Skeletal muscle tissue (tissue), 4 donors: ENCODE results near the gene ZMYM5. TPM values are rescaled to one million over a fixed set of nuclear protein-coding genes. Genes with fewer than 3 reads are reported as not detected.
A peak's percentile ranks its signal among the peaks of the same experiment; 100 is the strongest.
"Not testable (repeated sequence)": the region's sequence is repeated elsewhere in the genome, so short reads cannot be mapped to it uniquely, and the experiment has no call there.

Experiments
- H3K27ac ChIP-seq: one replicate; pipeline ENCODE4 v1.7.0; 2013; ENCODE audit warnings: mild to moderate bottlenecking, low read depth, low read length, inconsistent platforms
- H3K27me3 ChIP-seq, 3 donors: one replicate each; pipeline ENCODE4 v1.7.0; 2013; ENCODE audit warnings: low read length in 3 of 3; ENCODE audit not compliant: control insufficient read depth in 3 of 3, insufficient read depth in 3 of 3
- H3K36me3 ChIP-seq, 3 donors: one replicate each; pipeline ENCODE4 v1.7.0; 2013; ENCODE audit warnings: low read length in 3 of 3; ENCODE audit not compliant: control insufficient read depth in 3 of 3, insufficient read depth in 3 of 3
- H3K4me1 ChIP-seq, 3 donors: one replicate each; pipeline ENCODE4 v1.7.0; 2013; ENCODE audit warnings: low read length in 3 of 3, mild to moderate bottlenecking in 3 of 3; ENCODE audit not compliant: control insufficient read depth in 3 of 3, insufficient read depth in 3 of 3
- H3K4me3 ChIP-seq, 3 donors: one replicate each; pipeline ENCODE4 v1.7.0; 2013; ENCODE audit warnings: low read length in 3 of 3
- H3K9ac ChIP-seq, 3 donors: one replicate each; pipeline ENCODE4 v1.7.0; 2013; ENCODE audit warnings: low read length in 3 of 3, mild to moderate bottlenecking in 3 of 3, moderate library complexity in 2 of 3, low read depth in 1 of 3
- H3K9me3 ChIP-seq, 3 donors: one replicate each; pipeline ENCODE4 v1.7.0; 2013; ENCODE audit warnings: low read length in 3 of 3; ENCODE audit not compliant: control insufficient read depth in 3 of 3
- total RNA-seq: library from RNA; depleted of rRNA; stranded (reverse); fragments of >200 nt; gene quantifications from one replicate; pipeline ENCODE4 v1.2.3, GENCODE V29; 2014
- donor health status: Osteomylitis.

ZMYM5 gene
- total RNA-seq: 15.1 TPM

DNA sequence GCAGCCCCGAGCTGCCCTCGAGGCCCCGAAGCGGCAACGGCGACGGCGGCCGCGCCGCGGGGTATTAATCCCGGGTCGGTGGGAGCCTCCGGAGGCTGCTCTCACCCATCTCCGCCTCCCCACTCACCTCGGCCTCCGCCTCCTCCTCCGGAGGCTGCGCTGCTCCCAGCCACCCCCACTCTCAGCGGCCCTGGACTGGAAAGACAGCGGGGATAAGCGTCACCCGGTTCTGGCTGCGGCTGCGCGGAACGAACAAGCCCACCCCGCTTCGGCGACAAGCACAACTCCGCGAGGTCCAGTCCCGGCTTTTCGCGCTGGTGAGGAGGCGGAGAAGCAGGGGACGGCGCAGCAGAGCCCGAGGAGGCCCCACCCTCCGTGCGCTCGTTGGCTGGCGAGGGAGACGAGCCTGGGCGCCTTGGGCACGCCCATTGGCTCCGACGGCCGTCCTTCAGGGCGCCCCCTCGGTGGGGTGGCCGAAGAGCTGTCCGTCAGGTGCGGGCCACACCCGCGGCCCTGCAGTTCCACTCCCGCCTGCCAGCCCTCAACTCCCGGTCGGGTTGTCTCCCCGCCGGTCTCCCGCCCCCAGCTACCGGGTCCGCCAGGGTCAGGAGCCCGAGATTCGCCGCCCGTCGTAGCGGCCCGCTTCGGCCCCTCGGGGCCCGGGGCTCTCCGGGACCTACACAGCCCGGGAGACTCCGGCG is at the start of gene ZMYM5:
ZMYM5 (minus strand) TSS at position 327 of the 701 bp plus-strand sequence. CDS start 11,469 bp downstream, outside the sequence.
- Histone ChIP-seq H3K36me3 (peaks cover 0 to 2% (median 0%) of the 10 kb centered on the region in 3 donors), H3K9me3 (no peaks in the 10 kb centered on the region), H3K27ac (peak within 1 kb of the TSS; percentile 96), H3K4me1 (peaks cover 11 to 16% (median 12%) of the 10 kb centered on the region in 3 donors), H3K27me3 (no peaks in the 10 kb centered on the region), H3K4me3 (peak within 1 kb of the TSS; percentile 88 to 93 (median 91)), H3K9ac (peak within 1 kb of the TSS; percentile 92 to 97 (median 94))

DNA sequence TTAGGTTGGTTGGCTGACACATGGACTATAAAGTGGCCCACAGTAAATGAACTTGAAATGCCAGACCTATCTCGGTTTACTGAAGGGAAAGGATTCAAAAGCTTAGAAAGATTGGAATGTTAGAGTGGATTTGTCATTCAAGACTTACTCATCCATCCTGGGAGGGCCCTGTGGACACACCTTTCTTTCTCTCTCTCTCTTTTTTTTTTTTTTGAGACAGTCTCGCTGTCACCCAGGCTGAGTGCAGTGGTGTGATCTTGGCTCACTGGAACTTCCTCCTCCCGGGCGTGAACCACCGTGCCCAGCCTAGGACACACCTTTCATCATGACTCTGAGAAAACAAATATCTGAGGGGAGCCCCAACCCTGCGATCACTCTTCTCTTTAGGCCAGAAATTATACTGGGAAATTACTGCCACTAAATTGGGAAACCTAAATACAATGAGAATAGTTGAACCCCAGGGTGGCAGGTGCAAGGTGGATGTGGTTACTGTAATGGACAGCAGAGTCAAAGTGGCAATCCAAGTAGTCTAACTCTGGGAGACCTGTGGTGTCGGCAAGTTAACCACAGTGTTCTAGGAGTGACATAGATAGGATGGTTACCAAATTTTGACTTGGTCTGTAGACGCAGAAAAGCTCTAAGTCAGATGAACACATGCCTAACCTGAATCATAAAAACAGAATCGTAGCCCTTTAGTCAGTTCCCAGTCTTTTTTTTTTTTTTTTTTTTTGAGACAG is 47.1 kb upstream of the ZMYM5 start:
- no peaks in the 10 kb centered on the region for H3K36me3 ChIP-seq
- H3K4me3 ChIP-seq: no peak overlapping the region
- H3K9ac ChIP-seq: no peak overlapping the region
- no peaks in the 10 kb centered on the region for H3K4me1 ChIP-seq
- no peak overlapping the region for H3K27ac ChIP-seq
- H3K9me3 ChIP-seq: no peaks in the 10 kb centered on the region
- no peaks in the 10 kb centered on the region for H3K27me3 ChIP-seq

GRCh38 chr13:19908350-19908986 is 45.0 kb upstream of the ZMYM5 start:
- Histone ChIP-seq H3K36me3 (no peaks in the 10 kb centered on the region), H3K4me1 (no peaks in the 10 kb centered on the region), H3K27me3 (no peaks in the 10 kb centered on the region), H3K27ac (no peak overlapping the region), H3K9ac (no peak overlapping the region), H3K9me3 (no peaks in the 10 kb centered on the region), H3K4me3 (no peak overlapping the region)

DNA sequence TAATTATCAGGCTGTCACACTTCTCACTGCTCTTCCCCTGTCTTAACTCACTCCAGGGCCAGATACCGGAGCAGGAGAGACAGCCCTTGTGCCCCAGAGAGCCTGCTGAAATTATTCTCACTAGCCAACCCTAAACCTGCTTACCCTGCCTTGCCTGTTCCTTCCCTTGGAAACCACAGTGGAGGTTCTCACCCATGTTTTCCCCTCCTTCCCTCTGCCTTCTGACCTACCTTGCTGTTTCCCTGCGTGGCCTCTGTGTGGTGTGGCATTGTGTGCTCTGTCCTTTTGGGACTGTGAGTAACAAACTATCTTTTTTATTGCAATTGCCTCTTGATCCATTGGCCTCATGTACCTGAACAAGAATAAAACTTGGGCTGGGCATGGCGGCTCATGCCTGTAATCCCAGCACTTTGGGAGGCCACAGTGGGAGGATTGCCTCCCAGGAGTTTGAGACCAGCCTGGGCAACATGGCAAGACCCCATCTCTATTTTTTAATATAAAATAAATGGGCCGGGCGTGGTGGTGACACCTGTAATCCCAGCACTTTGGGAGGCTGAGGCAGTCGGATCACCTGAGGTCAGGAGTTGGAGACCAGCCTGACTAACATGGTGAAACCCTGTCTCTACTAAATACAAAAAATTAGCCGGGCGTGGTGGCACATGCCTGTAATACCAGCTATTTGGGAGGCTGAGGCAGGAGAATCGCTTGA is 42.2 kb upstream of the ZMYM5 start:
- not testable (repeated sequence) for H3K36me3 ChIP-seq, H3K27me3 ChIP-seq

DNA sequence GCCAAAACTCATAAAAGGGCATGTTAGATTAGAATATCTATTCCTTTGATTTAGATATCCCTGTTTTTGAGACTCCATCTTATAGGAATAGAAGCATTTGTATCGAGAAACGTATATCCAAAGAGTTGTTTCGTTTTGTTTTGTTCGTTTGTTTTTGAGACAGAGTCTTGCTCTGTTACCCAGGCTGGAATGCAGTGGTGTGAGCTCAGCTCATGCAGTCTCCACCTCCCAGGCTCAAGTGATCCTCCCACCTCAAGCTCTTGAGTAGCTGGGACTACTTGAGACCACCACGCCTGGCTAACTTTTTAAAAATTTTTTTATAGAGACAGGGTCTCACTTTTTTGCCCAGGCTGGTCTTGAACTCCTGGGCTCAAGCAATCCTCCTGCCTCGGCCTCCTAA is 26.6 kb upstream of the ZMYM5 start:
- Histone ChIP-seq H3K9me3 (no peaks in the 10 kb centered on the region), H3K4me3 (no peak overlapping the region), H3K9ac (no peak overlapping the region), H3K36me3 (no peaks in the 10 kb centered on the region), H3K4me1 (no peaks in the 10 kb centered on the region), H3K27me3 (no peaks in the 10 kb centered on the region), H3K27ac (no peak overlapping the region)

More for the DNA sequence above, 42.2 kb upstream of the ZMYM5 start:
- H3K4me3 ChIP-seq, H3K27ac ChIP-seq, H3K4me1 ChIP-seq, H3K9ac ChIP-seq, H3K9me3 ChIP-seq: not testable (repeated sequence)

DNA sequence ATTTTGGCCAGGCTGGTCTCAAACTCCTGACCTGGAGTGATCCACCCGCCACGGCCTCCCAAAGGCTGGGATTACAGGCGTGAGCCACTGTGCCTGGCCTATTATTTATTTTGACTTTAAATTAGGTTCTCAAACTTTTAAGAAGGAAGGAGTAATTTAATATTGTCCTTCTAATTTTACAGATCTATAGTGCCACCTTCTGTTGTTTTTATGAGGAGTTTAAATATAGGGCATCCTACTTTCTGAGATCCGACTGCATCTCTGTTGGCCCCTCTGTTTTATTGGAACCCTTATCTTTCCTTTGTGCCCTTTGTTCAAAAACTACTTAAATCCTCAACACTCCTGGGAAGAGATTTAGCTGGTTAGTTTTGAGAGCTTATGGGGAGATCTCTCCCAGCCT is 25.4 kb upstream of the ZMYM5 start:
- Histone ChIP-seq H3K9me3 (no peaks in the 10 kb centered on the region), H3K27me3 (no peaks in the 10 kb centered on the region), H3K27ac (no peak overlapping the region), H3K36me3 (no peaks in the 10 kb centered on the region), H3K4me1 (no peaks in the 10 kb centered on the region), H3K4me3 (no peak overlapping the region), H3K9ac (no peak overlapping the region)

GRCh38 chr13:19882231-19882630 is 18.8 kb upstream of the ZMYM5 start:
- Histone ChIP-seq H3K9me3 (no peaks in the 10 kb centered on the region), H3K36me3 (no peaks in the 10 kb centered on the region), H3K27me3 (no peaks in the 10 kb centered on the region), H3K9ac (no peak overlapping the region), H3K27ac (no peak overlapping the region), H3K4me1 (no peaks in the 10 kb centered on the region), H3K4me3 (no peak overlapping the region)

GRCh38 chr13:19881641-19882040 is 18.2 kb upstream of the ZMYM5 start:
- no peaks in the 10 kb centered on the region for H3K4me1 ChIP-seq
- H3K27me3 ChIP-seq: no peaks in the 10 kb centered on the region
- H3K9me3 ChIP-seq: no peaks in the 10 kb centered on the region
- no peak overlapping the region for H3K27ac ChIP-seq
- H3K9ac ChIP-seq: no peak overlapping the region
- no peaks in the 10 kb centered on the region for H3K36me3 ChIP-seq
- no peak overlapping the region for H3K4me3 ChIP-seq

DNA sequence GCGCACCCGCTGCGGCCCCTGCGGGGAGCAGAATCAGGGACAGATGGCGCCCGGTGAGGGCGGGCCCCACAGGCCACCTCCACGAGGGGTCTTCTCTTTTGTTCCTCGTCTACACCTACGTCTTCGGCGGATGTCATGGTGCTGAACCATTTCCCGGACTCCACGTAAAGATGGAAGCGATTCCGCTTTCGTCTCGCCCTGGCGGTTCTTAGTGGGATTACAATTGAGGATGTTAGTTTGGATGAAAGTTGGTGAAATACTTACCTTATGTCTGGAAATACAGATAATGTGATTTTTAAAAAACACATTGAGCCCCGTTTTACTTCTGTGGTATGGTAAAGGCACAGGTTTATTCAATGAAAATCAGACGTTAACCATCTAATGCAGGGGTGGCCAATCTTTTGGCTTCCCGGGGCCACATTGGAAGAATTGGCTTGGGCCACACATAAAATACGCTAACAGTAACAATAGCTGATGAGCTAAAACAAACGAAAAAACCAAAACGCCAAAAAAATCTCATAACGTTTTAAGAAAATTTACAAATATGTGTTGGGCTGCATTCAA is 1.4 kb upstream of the ZMYM5 start:
- H3K36me3 ChIP-seq: peaks cover 0 to 2% (median 0%) of the 10 kb centered on the region in 3 donors
- H3K9ac ChIP-seq: peak overlapping the region; percentile 80 to 94 (median 86)
- H3K9me3 ChIP-seq: no peaks in the 10 kb centered on the region
- H3K27me3 ChIP-seq: no peaks in the 10 kb centered on the region
- H3K4me1 ChIP-seq: peaks cover 11 to 16% (median 12%) of the 10 kb centered on the region in 3 donors
- peak overlapping the region; percentile 96 for H3K27ac ChIP-seq
- peak overlapping the region; percentile 74 to 81 (median 76) for H3K4me3 ChIP-seq
